GM21515 (cell line): Measurements from ENCODE around the gene RNASET2.
"Not testable (repeated sequence)": the region's sequence is repeated elsewhere in the genome, so short reads cannot be mapped to it uniquely, and the experiment has no call there.

Source experiments
- ATAC-seq: cut with Tn5 transposase; IDR thresholded peaks from one replicate; pipeline ENCODE4 v1.9.1; 2021; ENCODE audit not compliant: unreplicated experiment

Gene RNASET2

DNA sequence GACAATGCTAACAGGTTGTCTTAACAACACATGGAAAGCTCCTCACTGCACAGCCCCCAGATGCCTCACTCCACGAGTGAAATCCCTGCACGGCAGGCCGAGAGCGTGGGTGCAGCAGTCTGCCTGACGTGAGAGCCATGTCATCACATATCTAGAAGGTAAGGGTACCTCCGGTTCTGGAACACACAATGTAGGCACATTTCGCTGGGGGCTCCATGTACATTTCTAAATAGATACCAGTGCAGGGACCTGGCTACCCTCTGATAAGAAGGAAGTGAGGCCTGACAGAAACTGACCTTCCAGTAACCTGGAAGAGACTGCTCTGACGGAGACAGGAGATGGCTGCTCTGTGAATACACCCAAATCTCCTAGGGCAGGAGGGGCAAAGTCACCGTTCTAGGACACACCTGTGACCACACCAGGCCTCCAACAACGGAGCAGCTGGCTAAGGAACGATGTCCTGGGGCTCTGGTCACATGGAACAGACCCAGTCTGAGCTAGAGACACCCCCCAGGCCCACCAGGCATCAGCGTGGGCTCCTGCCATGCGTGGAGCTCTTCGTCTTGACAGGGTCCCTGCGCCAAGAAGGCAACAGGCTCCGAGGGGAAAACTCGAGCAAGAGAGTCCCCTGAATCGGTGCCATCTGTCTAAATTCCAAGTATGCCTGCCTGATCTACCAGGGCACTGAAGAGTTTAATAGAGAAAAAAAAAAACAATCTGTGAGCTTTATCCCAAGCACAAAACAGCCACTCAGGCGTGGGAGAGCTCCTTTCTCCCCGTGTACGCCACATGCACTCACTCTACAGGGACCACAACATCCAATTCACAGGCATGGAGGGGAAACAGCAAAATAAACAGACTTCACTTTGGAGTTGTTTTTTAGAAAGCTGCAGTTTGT, 27.5 kb downstream of the RNASET2 start:
- ATAC-seq, result no peak

DNA sequence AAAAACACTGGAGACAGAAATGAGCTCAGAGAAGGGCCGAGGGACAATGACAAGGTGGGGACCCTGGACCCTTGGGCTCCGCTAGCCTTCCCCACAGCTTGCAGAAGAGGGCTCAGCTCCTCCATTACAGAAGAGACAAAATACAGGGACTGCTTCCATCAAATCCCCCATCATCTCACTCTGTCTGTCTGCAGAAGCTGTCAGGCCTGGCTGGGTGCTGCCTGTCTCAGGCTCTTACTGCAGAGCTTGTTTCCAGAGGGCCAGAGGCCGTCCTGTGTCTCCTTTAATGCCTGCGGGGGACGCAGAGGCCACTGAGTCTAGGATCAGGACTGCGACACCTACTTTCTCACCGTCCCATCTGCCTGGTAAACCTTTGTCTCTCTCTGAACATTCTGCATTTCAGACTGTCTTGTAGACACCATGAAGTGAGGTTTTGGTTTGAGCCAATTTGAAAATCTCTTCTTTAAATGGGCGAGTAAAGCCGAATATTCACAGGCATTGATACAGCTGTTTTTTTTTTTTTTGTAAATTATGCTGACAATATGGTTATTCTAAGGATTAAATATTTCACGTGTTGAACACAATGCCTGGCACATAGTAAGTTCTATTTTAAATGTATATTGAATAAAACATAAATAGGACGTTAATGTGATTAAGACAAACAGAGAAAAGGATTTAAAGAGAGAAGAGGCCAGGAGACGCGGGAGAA, 28.3 kb downstream of the RNASET2 start:
- ATAC-seq, result no peak

DNA sequence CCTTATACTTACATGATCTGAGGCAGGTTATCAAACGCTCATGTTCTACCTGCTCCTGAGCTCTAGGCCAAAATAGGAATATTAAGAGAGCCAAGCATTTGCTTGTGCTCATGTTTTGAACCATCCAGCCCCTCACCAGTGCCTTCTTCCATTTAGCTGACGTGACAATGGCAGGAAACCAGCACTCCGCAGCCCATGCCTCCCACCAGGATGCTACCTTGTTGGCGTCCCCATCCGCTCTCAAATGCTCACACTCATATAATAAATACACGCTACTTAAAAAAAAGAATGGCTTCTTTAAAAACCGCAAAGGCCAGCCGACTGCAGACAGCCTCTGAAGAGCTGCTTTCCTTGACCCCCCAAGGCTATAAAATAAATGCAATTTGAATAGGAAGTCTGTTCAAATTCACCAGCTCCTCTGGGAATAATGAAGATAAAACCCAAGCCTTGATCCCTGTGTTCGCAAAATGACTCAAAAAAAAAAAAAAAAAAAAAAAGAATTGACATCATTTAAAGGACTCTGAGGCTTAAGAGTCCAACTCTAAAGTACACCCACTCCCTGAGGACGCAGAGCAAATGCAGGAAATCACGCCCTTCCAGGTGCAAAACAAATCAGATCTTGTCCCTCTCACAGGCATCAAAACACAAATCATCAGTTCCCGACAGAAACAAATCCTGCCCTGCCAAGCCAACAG, 29.0 kb downstream of the RNASET2 start:
- ATAC-seq, result no peak

DNA sequence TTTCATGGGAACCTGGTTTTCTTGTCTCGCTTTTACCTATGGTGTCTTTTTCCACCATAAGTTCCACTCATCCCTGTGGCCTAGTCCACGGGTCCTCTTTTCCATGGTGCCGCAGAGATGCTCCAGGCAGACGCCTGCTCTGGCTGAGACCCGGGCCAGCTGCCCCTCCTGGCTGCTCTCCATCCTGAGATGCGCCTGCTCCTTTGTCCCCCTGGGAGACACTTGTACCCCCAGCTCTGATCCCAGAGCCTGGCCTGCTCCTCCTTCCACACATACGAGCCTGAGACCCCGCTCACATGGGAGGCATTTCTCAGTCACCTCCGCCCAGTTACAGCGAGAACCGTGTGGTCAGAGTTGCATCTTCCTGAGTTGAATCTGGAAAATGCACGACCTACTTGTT, 29.6 kb downstream of the RNASET2 start:
- ATAC-seq, result no peak

DNA sequence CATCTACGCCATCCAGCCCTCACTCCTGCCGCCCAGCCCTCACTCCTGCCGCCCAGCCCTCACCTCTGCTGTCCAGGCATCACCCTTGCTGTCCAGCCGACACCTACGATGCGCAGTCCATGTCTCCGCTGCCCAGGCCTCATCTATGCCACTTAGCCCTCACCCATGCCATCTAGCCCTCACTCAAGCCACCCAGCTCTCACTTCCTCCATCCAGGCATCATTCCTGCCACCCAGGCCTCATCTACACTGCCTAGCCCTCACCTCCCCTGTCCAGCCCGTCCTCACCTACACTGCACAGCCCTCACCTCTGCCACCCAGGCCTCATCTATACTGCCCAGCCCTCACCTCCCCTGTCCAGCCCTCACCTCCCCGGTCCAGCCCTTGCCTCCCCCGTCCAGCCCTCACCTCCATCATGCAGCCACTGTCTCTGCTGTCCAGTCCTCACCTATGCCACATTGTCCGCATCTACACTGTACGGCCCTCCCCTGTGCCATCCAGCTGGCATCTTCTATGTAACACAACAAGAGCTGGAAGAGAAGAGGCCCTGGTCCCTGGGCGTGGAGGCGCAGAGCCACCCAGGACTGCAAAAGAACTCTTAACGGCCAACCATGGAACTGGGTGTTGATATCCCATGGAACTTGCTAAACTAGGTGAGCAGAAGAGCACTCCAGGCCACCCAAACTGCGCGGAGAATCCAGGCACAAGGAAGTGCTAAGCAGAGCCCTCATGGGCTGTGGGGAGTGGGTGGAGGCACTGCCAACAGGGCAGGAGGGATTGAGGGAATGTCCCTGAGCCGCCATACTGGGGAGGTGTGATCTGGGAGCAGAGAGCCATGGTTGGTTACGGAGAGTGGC, 31.0 kb downstream of the RNASET2 start:
- ATAC-seq, result no peak

DNA sequence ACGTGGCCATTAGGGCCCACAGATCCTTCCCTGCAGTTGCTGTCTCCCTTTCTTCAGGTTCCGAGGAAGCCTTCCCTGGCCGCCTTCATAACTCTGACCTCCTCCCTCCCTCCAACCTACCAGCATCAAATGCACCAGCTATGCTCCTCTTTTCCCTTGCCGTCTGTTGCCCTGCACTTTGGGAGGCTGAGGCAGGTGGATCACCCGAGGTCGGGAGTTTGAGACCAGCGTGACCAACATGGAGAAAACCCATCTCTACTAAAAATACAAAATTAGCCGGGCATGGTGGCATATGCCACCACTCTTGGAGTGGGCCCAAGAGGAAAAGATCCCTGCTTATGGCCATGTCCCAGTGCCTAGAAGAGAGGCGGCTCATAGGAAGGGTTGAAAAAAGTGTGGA, 31.8 kb downstream of the RNASET2 start:
- ATAC-seq, result no peak

DNA sequence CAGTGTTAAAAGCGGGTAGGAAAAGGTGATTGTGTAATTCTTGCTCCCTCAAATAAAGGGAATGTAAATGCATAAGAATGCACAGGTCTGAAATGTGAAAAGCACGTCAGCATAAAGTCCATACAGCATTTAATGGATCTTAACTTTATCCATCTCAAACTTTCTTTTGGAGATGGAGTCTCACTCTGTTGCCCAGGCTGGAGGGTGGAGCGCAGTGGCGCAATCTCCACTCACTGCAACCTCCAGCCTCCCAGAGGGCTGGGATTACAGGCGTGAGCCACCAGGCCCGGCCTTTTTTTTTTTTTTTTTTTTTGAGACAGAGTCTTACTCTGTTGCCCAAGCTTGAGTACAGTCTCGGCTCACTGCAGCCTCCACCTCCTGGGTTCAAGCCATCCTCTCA, 33.4 kb downstream of the RNASET2 start:
- ATAC-seq, result no peak

DNA sequence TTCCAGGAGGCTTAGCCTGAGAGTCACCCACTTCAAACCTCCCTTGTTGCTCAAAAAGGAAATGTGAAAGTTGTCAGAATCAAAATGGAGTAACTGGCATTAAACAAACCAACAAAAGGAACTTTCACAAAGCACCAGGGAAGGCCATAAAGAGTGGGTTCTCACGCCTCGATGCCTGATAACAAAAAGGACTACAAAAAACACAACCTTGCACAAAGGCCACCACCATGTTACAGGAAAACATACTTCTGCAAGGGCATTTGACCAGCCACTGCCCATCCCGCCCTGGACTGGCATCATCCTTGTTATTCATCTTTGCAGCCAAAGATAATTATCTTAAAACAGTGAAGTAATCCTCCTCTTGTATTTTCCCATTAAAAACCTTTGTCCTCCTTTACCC, 34.8 kb downstream of the RNASET2 start:
- ATAC-seq, result no peak

DNA sequence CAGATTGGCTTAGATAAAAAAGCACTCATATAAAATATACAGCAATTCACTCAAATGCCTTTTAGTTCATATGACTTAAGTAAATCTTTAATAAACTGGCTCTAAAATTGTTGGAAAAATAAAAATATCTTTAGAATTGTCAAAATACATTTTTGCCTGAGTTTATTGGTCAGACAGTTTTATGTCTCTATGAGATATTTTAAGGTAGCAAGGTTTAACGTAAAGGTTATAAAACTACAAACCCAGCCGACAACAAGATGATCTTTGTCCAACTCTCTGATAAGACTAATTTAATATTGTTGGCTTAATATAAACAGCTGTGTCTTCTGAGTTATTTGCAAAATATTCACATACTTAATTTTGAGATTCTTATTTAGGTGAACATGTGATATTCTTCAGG, 39.5 kb downstream of the RNASET2 start:
- no peak for ATAC-seq

DNA sequence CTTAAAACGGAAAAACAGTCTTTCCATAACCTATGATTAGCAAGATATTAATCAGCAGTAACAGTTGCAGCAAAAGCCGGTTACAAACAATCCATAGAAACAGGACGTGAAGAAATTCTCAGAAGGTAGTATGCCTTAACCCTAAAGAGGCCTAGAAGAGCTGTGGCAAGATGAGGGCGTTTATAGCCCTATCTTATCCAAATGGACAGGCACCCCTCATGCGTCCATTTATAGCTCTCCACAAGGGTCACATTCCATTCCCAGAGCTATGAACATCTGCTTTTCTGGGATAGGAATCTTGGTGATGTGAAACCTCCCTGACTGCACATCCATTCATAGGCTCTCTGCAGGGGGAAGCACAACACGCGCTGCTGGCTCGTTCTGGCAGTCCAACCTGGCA, 40.9 kb downstream of the RNASET2 start:
- not testable (repeated sequence) for ATAC-seq

DNA sequence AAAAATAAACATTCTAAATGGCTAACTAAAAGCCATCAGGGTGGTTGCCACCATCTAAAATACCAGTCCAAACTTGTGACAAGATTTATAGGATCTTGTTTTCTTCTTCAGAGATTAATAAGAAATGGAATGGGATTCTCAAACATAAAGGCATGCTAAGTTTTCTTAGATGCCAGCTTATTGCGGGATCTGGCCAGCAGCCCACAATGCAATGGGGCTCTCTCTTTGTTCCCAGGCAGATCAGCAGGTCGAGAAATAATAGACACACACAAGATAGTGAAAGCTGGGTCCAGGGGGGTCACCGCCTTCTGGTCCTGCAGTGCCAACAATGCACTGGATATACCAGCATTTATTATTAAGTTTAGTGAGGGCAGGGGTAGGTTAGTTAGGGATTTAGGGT, 41.4 kb downstream of the RNASET2 start:
- ATAC-seq, result not testable (repeated sequence)

DNA sequence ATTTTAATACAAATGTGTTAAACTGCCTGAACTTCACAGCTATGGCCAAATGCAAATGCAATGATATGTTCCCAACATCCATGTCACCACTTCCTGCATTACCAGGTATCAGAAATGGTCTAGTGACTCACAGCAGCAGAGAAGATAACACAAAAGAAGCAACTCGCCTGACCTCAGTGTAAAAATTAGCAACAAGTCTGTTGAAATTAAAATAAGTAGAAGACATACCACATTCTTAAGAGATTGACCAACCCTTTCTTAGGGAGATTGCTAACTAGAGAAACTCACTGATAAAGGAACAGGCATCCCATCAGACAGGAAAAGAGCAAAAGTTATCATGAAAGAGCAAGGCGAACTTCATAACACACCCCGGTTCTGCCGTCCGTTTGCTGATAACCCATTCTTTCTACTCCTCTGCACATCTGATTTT, 45.1 kb downstream of the RNASET2 start:
- ATAC-seq, result no peak

DNA sequence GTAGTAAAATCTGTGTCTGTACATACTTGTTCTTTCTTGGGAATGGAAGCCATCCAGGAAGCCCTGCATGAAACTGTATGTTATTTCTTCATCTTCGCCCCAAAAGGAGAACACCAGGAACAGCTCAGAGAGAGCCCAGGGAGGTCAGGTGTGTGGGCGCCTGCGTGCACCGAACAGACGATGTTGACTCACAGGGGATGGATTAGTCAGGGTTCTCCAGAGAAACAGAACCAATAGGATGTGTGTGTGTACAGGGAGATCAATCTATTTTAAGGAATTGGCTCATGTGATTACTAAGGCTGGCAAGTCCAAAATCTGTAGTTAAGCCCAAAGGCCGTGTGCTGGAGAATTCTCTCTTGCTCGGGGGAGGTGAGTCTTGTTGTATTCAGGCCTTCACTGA, 45.7 kb downstream of the RNASET2 start:
- no peak for ATAC-seq

DNA sequence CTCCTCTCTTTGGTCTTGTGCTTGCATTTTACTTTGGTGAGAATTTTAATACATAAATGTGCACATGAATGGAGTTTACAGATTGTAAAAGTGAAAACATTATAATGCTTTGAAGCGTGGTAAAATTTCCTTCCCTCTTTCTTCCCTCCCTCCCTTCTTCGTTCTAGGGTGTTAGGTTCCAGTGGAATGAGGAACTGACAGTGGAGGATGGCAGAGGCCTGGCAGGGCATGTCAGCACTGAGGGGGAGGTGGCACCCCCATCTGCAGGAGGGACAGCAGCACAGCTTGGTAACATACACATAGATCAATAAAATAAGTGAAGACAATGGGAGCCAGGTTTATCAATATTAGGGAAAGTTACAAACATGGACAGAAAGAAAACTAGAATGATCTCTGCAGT, 47.5 kb downstream of the RNASET2 start:
- no peak for ATAC-seq

DNA sequence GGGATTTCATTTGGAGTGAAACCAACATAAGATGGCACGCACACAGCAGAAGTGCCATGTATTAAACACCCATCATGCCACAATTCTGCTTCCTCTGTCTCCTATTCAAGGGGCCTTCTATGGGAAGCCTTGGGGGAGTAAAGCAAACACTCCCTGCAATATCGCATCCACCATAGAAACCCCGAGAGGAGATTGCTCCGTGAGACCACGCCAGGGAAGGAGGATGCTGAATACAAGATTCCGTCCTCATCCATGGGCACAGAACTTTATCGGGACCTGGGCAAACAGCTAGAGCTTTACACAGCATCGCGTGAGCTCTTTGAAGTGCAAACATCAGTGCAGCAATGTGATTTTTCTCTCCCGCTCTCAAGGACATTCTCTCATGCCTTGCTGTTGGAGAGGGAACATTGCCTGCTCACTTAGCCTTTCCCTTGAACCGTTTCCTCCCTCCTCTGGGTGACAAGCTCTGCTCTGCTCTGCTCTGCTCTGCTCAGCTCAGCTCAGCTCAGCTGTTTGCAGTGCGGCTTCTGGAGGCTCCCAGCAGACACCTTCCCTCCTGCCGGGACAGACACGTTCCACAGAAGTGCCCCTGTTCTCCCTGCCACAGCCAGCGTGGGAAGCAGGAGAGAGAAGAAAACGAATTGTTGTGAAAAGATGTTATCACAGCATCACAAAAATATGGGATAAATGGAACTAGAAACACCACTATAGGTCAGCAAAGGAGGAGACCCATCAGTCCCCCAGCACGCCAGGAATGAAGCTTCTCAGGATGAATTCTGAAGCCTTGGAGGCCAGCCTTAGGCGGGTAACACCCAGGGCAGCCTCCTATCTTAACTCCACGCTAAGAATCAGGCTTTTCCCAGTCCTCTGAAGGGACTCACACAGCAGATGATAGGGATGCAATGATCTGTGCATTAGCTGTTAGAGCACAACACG, 48.2 kb downstream of the RNASET2 start:
- ATAC-seq, result peak; percentile 3

DNA sequence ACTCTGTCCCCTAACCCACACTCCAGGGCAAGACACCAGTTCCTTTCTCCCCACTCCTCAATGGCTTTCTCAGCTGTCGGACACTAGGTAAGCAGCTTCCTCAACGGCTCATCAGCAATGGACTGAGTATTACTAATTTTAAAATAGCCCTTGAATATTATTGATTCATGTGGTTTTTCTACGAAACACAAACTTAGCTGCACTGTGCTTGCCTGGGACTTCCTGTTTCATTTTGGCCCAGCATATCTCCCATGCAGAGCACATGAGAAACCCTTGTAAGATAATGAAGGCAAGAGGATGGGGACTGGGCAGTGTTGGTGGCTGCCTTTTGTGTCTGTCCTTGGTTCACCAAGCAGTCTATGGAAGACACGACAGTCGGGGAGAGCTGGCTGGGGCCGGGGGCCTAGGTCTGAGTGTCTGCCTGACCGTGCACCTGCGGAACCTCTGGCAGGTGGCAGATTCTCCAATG, 48.9 kb downstream of the RNASET2 start:
- ATAC-seq, result peak; percentile 82

DNA sequence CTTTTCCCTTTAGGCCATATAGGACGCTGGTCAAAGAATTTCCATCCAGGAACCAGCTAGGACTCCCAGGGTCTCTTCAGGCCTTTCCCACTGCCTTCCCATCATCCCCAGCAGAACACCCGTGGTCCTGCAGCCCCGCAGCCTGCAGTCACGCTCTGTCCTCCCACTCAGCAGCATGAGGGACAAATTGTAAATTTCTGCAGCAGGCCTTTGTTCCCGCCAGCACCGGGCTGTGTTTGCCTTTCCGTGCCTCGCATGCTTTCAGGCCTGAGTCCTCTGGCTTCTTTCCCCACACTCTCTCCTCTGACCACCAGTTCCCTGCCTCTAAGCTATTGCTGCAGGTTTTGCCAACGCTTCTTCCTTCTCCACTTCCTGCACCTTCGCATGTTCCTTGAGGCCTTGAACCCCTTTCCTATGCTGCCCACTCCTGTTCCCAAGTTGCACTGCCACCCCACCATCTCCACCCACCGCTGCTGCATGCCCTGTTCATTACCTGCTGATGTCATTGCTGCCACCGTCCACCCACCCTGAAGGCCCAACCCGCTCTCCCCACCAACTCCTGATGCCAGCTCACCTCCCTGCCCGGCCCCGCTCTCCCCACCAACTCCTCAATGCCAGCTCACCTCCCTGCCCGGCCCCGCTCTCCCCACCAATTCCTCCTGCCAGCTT, 49.8 kb downstream of the RNASET2 start:
- ATAC-seq, result no peak

DNA sequence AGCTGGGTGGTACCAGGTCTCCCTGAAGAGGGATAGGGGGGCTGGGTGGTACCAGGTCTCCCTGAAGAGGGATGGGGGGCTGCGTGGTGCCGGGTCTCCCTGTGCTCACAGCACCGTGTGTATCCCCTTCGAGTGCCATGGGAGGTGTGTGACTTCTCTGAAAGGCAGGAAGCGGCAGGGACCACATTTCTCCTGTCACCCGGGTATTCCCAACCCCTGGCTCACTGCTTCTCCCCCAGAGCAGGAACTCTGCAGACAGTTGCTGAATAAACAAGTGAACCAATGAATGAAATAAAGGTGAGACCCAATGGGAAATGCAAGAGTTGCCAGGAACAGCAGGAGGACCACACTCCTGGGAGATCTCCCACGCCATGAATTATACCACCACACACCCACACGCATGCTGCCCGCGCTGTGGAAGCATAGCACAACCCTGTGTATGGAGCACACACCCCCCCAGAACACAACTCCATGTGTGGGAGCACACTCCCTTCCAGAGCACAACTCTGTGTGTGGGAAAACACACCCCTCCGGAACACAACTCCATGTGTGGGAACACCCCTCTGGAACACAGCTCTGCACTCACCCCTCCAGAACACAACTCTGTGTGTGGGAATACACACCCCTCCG, 50.7 kb downstream of the RNASET2 start:
- no peak for ATAC-seq

DNA sequence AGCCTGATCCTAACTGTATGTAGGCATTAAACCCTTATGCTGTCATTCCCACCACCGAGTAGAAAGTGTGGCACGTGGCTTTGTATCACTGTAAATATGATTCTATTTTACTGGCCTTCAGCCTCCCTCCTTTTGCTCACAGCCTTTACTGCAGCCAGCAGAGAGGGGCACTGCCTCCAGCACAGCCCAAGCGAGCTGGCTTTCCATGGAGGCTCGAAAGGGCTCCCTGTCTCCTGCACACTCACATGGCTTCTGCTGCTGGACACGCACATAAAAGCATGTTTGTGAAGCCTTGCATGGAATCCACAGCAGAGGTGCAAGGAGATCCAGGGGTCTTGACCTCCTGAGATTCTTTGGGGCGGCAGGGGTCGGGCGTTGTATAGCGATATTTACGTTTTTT, 51.3 kb downstream of the RNASET2 start:
- ATAC-seq, result no peak
